Measurements from ENCODE around the gene CASKIN2.
A peak's percentile ranks its signal among the peaks of the same experiment; 100 is the strongest.

The CASKIN2 gene

GRCh38 chr17:75490173-75490743 lies 25.1 kb downstream of the CASKIN2 start:
- Histone ChIP-seq H3K4me3 (ENCODE audit: low read length) (no peak overlapping the region), H2AFZ (ENCODE audit: low read depth, low read length) (no peak overlapping the region), H3K27me3 (ENCODE audit: low read depth, low read length) (no peaks in the 10 kb centered on the region), H4K20me1 (ENCODE audit: insufficient read depth, low read length) (no peaks in the 10 kb centered on the region), H3K27ac (ENCODE audit: low read length) (no peak overlapping the region), H3K9me3 (ENCODE audit: insufficient read depth, low read length) (no peaks in the 10 kb centered on the region), H3K36me3 (replicated peaks; ENCODE audit: low read depth, low read length) (no peaks in the 10 kb centered on the region), H3K79me2 (ENCODE audit: low read length) (no peaks in the 10 kb centered on the region), H3K9ac (ENCODE audit: low read length) (no peak overlapping the region), H3K4me1 (ENCODE audit: low read length) (peaks cover 10% of the 10 kb centered on the region), H3K4me2 (ENCODE audit: low read length) (no peak overlapping the region)
- TF ChIP-seq CTCF (IDR thresholded peaks at IDR 0.05; ENCODE audit: low read depth, low read length) (no peak), EZH2phosphoT487 (IDR thresholded peaks at IDR 0.05; ENCODE audit: low read depth) (no peak)

GRCh38 chr17:75489511-75489955 lies 25.8 kb downstream of the CASKIN2 start:
- Histone ChIP-seq H4K20me1 (ENCODE audit: insufficient read depth, low read length) (no peaks in the 10 kb centered on the region), H3K9ac (ENCODE audit: low read length) (no peak overlapping the region), H3K4me3 (ENCODE audit: low read length) (no peak overlapping the region), H3K4me1 (ENCODE audit: low read length) (peaks cover 10% of the 10 kb centered on the region), H3K36me3 (replicated peaks; ENCODE audit: low read depth, low read length) (no peaks in the 10 kb centered on the region), H2AFZ (ENCODE audit: low read depth, low read length) (no peak overlapping the region), H3K79me2 (ENCODE audit: low read length) (no peaks in the 10 kb centered on the region), H3K4me2 (ENCODE audit: low read length) (no peak overlapping the region), H3K9me3 (ENCODE audit: insufficient read depth, low read length) (no peaks in the 10 kb centered on the region), H3K27me3 (ENCODE audit: low read depth, low read length) (no peaks in the 10 kb centered on the region), H3K27ac (ENCODE audit: low read length) (no peak overlapping the region)
- TF ChIP-seq CTCF (IDR thresholded peaks at IDR 0.05; ENCODE audit: low read depth, low read length) (no peak), EZH2phosphoT487 (IDR thresholded peaks at IDR 0.05; ENCODE audit: low read depth) (no peak)

- Histone ChIP-seq H3K4me2 (ENCODE audit: low read length) (no peak overlapping the region), H3K27ac (ENCODE audit: low read length) (no peak overlapping the region), H3K4me3 (ENCODE audit: low read length) (no peak overlapping the region), H2AFZ (ENCODE audit: low read depth, low read length) (no peak overlapping the region), H3K79me2 (ENCODE audit: low read length) (no peaks in the 10 kb centered on the region), H3K27me3 (ENCODE audit: low read depth, low read length) (no peaks in the 10 kb centered on the region), H3K9ac (ENCODE audit: low read length) (no peak overlapping the region), H3K4me1 (ENCODE audit: low read length) (peaks cover 10% of the 10 kb centered on the region), H3K9me3 (ENCODE audit: insufficient read depth, low read length) (no peaks in the 10 kb centered on the region), H3K36me3 (replicated peaks; ENCODE audit: low read depth, low read length) (no peaks in the 10 kb centered on the region), H4K20me1 (ENCODE audit: insufficient read depth, low read length) (no peaks in the 10 kb centered on the region)
- TF ChIP-seq CTCF (IDR thresholded peaks at IDR 0.05; ENCODE audit: low read depth, low read length) (no peak), EZH2phosphoT487 (IDR thresholded peaks at IDR 0.05; ENCODE audit: low read depth) (no peak)
Observed at GRCh38 chr17:75488693-75489510, 26.4 kb downstream of the CASKIN2 start.

- Histone ChIP-seq H3K4me3 (ENCODE audit: low read length) (no peak overlapping the region), H3K27me3 (ENCODE audit: low read depth, low read length) (no peaks in the 10 kb centered on the region), H3K36me3 (replicated peaks; ENCODE audit: low read depth, low read length) (no peaks in the 10 kb centered on the region), H3K4me2 (ENCODE audit: low read length) (peak overlapping the region; percentile 47), H2AFZ (ENCODE audit: low read depth, low read length) (no peak overlapping the region), H3K79me2 (ENCODE audit: low read length) (no peaks in the 10 kb centered on the region), H3K9ac (ENCODE audit: low read length) (no peak overlapping the region; the same call in 1 of the 2 replicates), H3K27ac (ENCODE audit: low read length) (peak overlapping the region; percentile 26; the same call in 1 of the 2 replicates), H4K20me1 (ENCODE audit: insufficient read depth, low read length) (no peaks in the 10 kb centered on the region), H3K9me3 (ENCODE audit: insufficient read depth, low read length) (no peaks in the 10 kb centered on the region), H3K4me1 (ENCODE audit: low read length) (peaks cover 10% of the 10 kb centered on the region)
- no peak for TF ChIP-seq EZH2phosphoT487 (IDR thresholded peaks at IDR 0.05; ENCODE audit: low read depth)
- TF ChIP-seq CTCF (IDR thresholded peaks at IDR 0.05; ENCODE audit: low read depth, low read length), result no peak
Observed at GRCh38 chr17:75487351-75488070, 27.8 kb downstream of the CASKIN2 start.

All from OCI-LY3 (cell line).